CD14-positive monocyte (primary cell): ENCODE measurements around the gene BACH1. TPM values are rescaled to one million over a fixed set of nuclear protein-coding genes. Genes with fewer than 3 reads are reported as not detected.

Experiments
- DNase-seq, 3 donors: peaks; one replicate each; pipeline ENCODE4 v3.0.0-alpha.2; 2011 to 2022
- H2AFZ ChIP-seq: 2 replicates; pipeline ENCODE4 v1.6.0; 2012; ENCODE audit warnings: mild to moderate bottlenecking, low read depth, low read length, inconsistent platforms; ENCODE audit not compliant: insufficient read depth, poor library complexity, severe bottlenecking
- H3K27ac ChIP-seq, 2 donors: 1 replicate in 1 of 2; 2 replicates in 1 of 2; pipeline ENCODE4 v1.5.1; 2012 to 2013; ENCODE audit warnings: low read length in 2 of 2, control low read depth in 1 of 2, inconsistent platforms in 1 of 2, low read depth in 1 of 2, mild to moderate bottlenecking in 1 of 2
- H3K27me3 ChIP-seq, 2 donors: one replicate each; pipeline versions ENCODE4 v1.6.0 to v1.6.1; 2011 to 2013; ENCODE audit warnings: low read length in 2 of 2; ENCODE audit not compliant: control insufficient read depth in 2 of 2, insufficient read depth in 2 of 2
- H3K36me3 ChIP-seq, 2 donors: replicated peaks in 1 of 2; 1 replicate in 1 of 2; 2 replicates in 1 of 2; pipeline versions ENCODE4 v1.5.1 to v1.6.1; 2012 to 2013; ENCODE audit warnings: low read length in 2 of 2, control low read depth in 1 of 2, inconsistent platforms in 1 of 2, mild to moderate bottlenecking in 1 of 2; ENCODE audit not compliant: insufficient read depth in 2 of 2, control insufficient read depth in 1 of 2
- H3K4me1 ChIP-seq, 2 donors: 1 replicate in 1 of 2; 2 replicates in 1 of 2; pipeline versions ENCODE4 v1.5.1 to v1.6.1; 2012 to 2013; ENCODE audit warnings: low read length in 2 of 2, control low read depth in 1 of 2, inconsistent platforms in 1 of 2, mild to moderate bottlenecking in 1 of 2, moderate library complexity in 1 of 2; ENCODE audit not compliant: insufficient read depth in 2 of 2, control insufficient read depth in 1 of 2
- H3K4me2 ChIP-seq: replicated peaks from 2 replicates; pipeline ENCODE3; 2012; ENCODE audit warnings: low read length, moderate library complexity, mild to moderate bottlenecking; ENCODE audit not compliant: poor library complexity, severe bottlenecking; ENCODE audit errors: extremely low read depth
- H3K4me3 ChIP-seq, 3 experiments: fragments of 200-600 bp in 1 of 3; sonication (generic) in 1 of 3; replicated peaks in 1 of 3; 1 replicate in 2 of 3; 2 replicates in 1 of 3; pipeline ENCODE4 v1.5.1; 2011 to 2013; ENCODE audit warnings: low read length in 3 of 3, mild to moderate bottlenecking in 3 of 3, control low read depth in 2 of 3, low read depth in 2 of 3, inconsistent platforms in 1 of 3, moderate library complexity in 1 of 3
- H3K79me2 ChIP-seq: 2 replicates; pipeline ENCODE4 v1.6.0; 2012; ENCODE audit warnings: mild to moderate bottlenecking, control low read depth, inconsistent platforms, low read length, moderate library complexity; ENCODE audit not compliant: insufficient read depth
- H3K9ac ChIP-seq: 2 replicates; pipeline ENCODE4 v1.6.0; 2017; ENCODE audit warnings: low read length, mild to moderate bottlenecking; ENCODE audit not compliant: insufficient read depth, poor library complexity, severe bottlenecking
- H3K9me3 ChIP-seq, 2 donors: replicated peaks in 1 of 2; 1 replicate in 1 of 2; 2 replicates in 1 of 2; pipeline versions ENCODE4 v1.5.1 to v1.6.1; 2012 to 2013; ENCODE audit warnings: low read length in 2 of 2, control low read depth in 1 of 2; ENCODE audit not compliant: control insufficient read depth in 1 of 2, insufficient read depth in 1 of 2
- H4K20me1 ChIP-seq: 2 replicates; pipeline ENCODE4 v1.6.0; 2012; ENCODE audit warnings: mild to moderate bottlenecking, low read length, control low read depth, moderate library complexity; ENCODE audit not compliant: insufficient read depth
- H3K27ac Mint-ChIP-seq, 7 donors: one replicate each; pipeline ENCODE4 v1.8.0; 2020; ENCODE audit warnings: mild to moderate bottlenecking in 7 of 7, mixed read lengths in 7 of 7, moderate library complexity in 6 of 7, inconsistent platforms in 2 of 7
- H3K27me3 Mint-ChIP-seq, 3 donors: one replicate each; pipeline ENCODE4 v1.8.0; 2021 to 2022; ENCODE audit warnings: low read depth in 3 of 3, mild to moderate bottlenecking in 3 of 3, mixed read lengths in 3 of 3, moderate library complexity in 3 of 3, inconsistent platforms in 1 of 3
- H3K36me3 Mint-ChIP-seq, 2 donors: one replicate each; pipeline ENCODE4 v1.8.0; 2020; ENCODE audit warnings: mixed read lengths in 2 of 2, inconsistent platforms in 1 of 2, mild to moderate bottlenecking in 1 of 2
- H3K4me1 Mint-ChIP-seq: one replicate; pipeline ENCODE4 v1.8.0; 2020; ENCODE audit warnings: mild to moderate bottlenecking, mixed read lengths
- H3K4me3 Mint-ChIP-seq, 2 donors: one replicate each; pipeline ENCODE4 v1.8.0; 2020; ENCODE audit warnings: mild to moderate bottlenecking in 2 of 2, mixed read lengths in 2 of 2, moderate library complexity in 1 of 2
- H3K9me3 Mint-ChIP-seq, 7 donors: one replicate each; pipeline ENCODE4 v1.8.0; 2020 to 2022; ENCODE audit warnings: mixed read lengths in 7 of 7, mild to moderate bottlenecking in 6 of 7, moderate library complexity in 6 of 7, inconsistent platforms in 2 of 7
- CTCF ChIP-seq: fragments of 200-600 bp; IDR thresholded peaks from one replicate; pipeline ENCODE4 v1.8.0; 2022; ENCODE audit warnings: antibody characterized with exemption, mild to moderate bottlenecking
- WGBS: methylation state at CpG from one replicate; pipeline ENCODE4 v1.1.5; 2013; ENCODE audit warnings: missing lambda C conversion rate; ENCODE audit not compliant: insufficient coverage; 5-methylcytosine and 5-hydroxymethylcytosine counted together
- intact Hi-C, 2 donors: fragments of 100-400 bp; cut with micrococcal nuclease; formaldehyde crosslinking; loops; one replicate each; pipeline versions ENCODE4 v1.15.0 to v1.15.1; 2023
- polyA plus RNA-seq, 3 donors: library from polyadenylated mRNA; depleted of rRNA in 1 of 3; unstranded in 2 of 3; stranded (reverse) in 1 of 3; fragments of 300-500 nt in 2 of 3; fragments of >200 nt in 1 of 3; fragmentation: Illumina TruSeq in 2 of 3; gene quantifications; 1 replicate in 2 of 3; 2 replicates in 1 of 3; pipeline ENCODE4 v1.2.3, GENCODE V29; 2012 to 2021

Gene BACH1
- polyA plus RNA-seq, 3 donors, result 69.2 to 199 (median 148) TPM

- no peak overlapping the region for H3K9ac ChIP-seq
- Mint-ChIP-seq H3K36me3 (peaks cover 23 to 31% of the 10 kb centered on the region in 2 donors), H3K27ac (no peak overlapping the region), H3K4me3 (no peak overlapping the region), H3K4me1 (no peaks in the 10 kb centered on the region), H3K27me3 (no peaks in the 10 kb centered on the region), H3K9me3 (peaks cover 0 to 5% (median 0%) of the 10 kb centered on the region in 7 donors)
- 76% methylated on average over 2 of the region's 2 CpGs for WGBS
- H3K4me1 ChIP-seq, result no peaks in the 10 kb centered on the region
- intact Hi-C loops, result no loop called here
- H3K27ac ChIP-seq, result no peak overlapping the region
- H4K20me1 ChIP-seq, result no peaks in the 10 kb centered on the region
- H3K79me2 ChIP-seq, result no peaks in the 10 kb centered on the region
- H3K4me3 ChIP-seq, result no peak overlapping the region
- no peak overlapping the region for H2AFZ ChIP-seq
- H3K36me3 ChIP-seq, result peaks cover 2 to 54% of the 10 kb centered on the region in 2 donors
- no peak for DNase-seq
- no peak overlapping the region for H3K4me2 ChIP-seq
- no peak for TF ChIP-seq CTCF
- H3K27me3 ChIP-seq, result no peaks in the 10 kb centered on the region
- H3K9me3 ChIP-seq, result no peaks in the 10 kb centered on the region
Observed at GRCh38 chr21:29384683-29385359, 86.1 kb downstream of the BACH1 start.

DNA sequence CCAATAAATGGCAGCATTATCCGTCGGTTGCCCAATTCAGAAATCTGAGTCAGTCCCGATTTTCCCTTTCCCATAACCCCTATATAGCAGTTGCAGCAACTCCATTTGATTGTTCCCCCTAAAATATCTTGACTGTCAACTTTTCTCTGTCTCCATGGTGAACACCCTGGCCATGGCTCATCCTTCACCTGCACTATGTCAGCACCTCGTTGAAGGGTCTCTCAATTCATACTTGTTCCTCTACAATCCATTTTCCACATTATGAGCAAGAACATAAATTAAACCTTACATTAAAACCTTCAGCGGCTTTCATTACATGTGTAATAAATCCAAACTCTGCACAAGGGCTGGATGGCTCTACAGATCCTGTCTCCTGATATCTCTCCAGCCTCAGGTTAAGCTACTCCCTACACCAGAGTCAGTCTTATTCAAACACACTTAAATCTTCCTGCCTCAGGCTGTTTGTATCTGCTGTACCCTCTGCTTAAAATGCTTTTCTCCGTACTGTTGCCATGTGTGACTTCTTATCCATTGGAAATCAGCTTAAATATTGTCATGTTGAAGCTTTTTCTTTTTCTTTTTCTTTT, 87.3 kb downstream of the BACH1 start:
- H3K4me2 ChIP-seq, result no peak overlapping the region
- H3K4me3 Mint-ChIP-seq, result no peak overlapping the region
- no peaks in the 10 kb centered on the region for H3K27me3 Mint-ChIP-seq
- no peak overlapping the region for H2AFZ ChIP-seq
- 93% methylated on average over 4 of the region's 6 CpGs for WGBS
- H3K4me3 ChIP-seq, result no peak overlapping the region
- no peaks in the 10 kb centered on the region for H3K27me3 ChIP-seq
- TF ChIP-seq CTCF, result no peak
- no peaks in the 10 kb centered on the region for H3K79me2 ChIP-seq
- no peak for DNase-seq
- H3K9me3 ChIP-seq, result no peaks in the 10 kb centered on the region
- H3K9me3 Mint-ChIP-seq, result peaks cover 0 to 5% (median 0%) of the 10 kb centered on the region in 7 donors
- peaks cover 30 to 37% of the 10 kb centered on the region in 2 donors for H3K36me3 Mint-ChIP-seq
- no peak overlapping the region for H3K27ac Mint-ChIP-seq
- no peak overlapping the region for H3K9ac ChIP-seq
- no peaks in the 10 kb centered on the region for H3K4me1 Mint-ChIP-seq
- no peaks in the 10 kb centered on the region for H3K4me1 ChIP-seq
- intact Hi-C loops, result no loop called here
- H4K20me1 ChIP-seq, result no peaks in the 10 kb centered on the region
- H3K36me3 ChIP-seq, result peaks cover 0 to 56% of the 10 kb centered on the region in 2 donors
- H3K27ac ChIP-seq, result no peak overlapping the region
